CD4-positive, CD25-positive, alpha-beta regulatory T cell (primary cell): Measurements from ENCODE around the gene ITSN2. TPM values are rescaled to one million over a fixed set of nuclear protein-coding genes. Genes with fewer than 3 reads are reported as not detected.
"Not testable (repeated sequence)": the region's sequence is repeated elsewhere in the genome, so short reads cannot be mapped to it uniquely, and the experiment has no call there.

Experiments used
- ATAC-seq, 2 donors: fragments of 150-1000 bp; cut with Tn5 transposase; one replicate each; pipeline ENCODE4 v1.10.0; 2021; ENCODE audit warnings: low read depth in 2 of 2, moderate number of reproducible peaks in 2 of 2, moderate library complexity in 1 of 2
- DNase-seq, 3 donors: peaks; one replicate each; pipeline versions ENCODE4 v3.0.0 to v3.0.0-alpha.2; 2012 to 2022; ENCODE audit warnings: mixed read lengths in 1 of 3
- H3K27ac ChIP-seq: one replicate; pipeline ENCODE4 v1.7.0; 2013; ENCODE audit warnings: mild to moderate bottlenecking, low read length; ENCODE audit not compliant: insufficient read depth, poor library complexity, severe bottlenecking
- H3K27me3 ChIP-seq: one replicate; pipeline ENCODE4 v1.7.0; 2013; ENCODE audit warnings: low read length; ENCODE audit not compliant: control insufficient read depth, insufficient read depth
- H3K36me3 ChIP-seq: one replicate; pipeline ENCODE4 v1.7.0; 2013; ENCODE audit warnings: mild to moderate bottlenecking, low read length, moderate library complexity; ENCODE audit not compliant: control insufficient read depth, insufficient read depth
- H3K4me1 ChIP-seq: 2 replicates; pipeline ENCODE4 v1.7.0; 2013; ENCODE audit warnings: mild to moderate bottlenecking, low read length; ENCODE audit not compliant: insufficient read depth, control insufficient read depth, poor library complexity, severe bottlenecking
- H3K4me3 ChIP-seq: one replicate; pipeline ENCODE4 v1.7.0; 2013; ENCODE audit warnings: low read depth, mild to moderate bottlenecking, low read length, moderate library complexity
- H3K9me3 ChIP-seq, 2 experiments: 1 replicate in 1 of 2; 2 replicates in 1 of 2; pipeline ENCODE4 v1.7.0; 2013; ENCODE audit warnings: low read length in 2 of 2, mild to moderate bottlenecking in 1 of 2, moderate library complexity in 1 of 2; ENCODE audit not compliant: control insufficient read depth in 2 of 2
- H3K27ac Mint-ChIP-seq, 3 donors: one replicate each; pipeline ENCODE4 v1.8.0; 2020 to 2022; ENCODE audit warnings: mild to moderate bottlenecking in 3 of 3, mixed read lengths in 3 of 3, moderate library complexity in 2 of 3
- H3K27me3 Mint-ChIP-seq: one replicate; pipeline ENCODE4 v1.8.0; 2022; ENCODE audit warnings: mild to moderate bottlenecking, mixed read lengths
- H3K36me3 Mint-ChIP-seq: one replicate; pipeline ENCODE4 v1.8.0; 2020; ENCODE audit warnings: mixed read lengths
- H3K4me1 Mint-ChIP-seq, 4 donors: one replicate each; pipeline ENCODE4 v1.8.0; 2020 to 2022; ENCODE audit warnings: mixed read lengths in 4 of 4, mild to moderate bottlenecking in 1 of 4
- H3K4me3 Mint-ChIP-seq, 4 donors: one replicate each; pipeline ENCODE4 v1.8.0; 2020 to 2022; ENCODE audit warnings: mild to moderate bottlenecking in 4 of 4, mixed read lengths in 4 of 4, moderate library complexity in 3 of 4
- H3K9me3 Mint-ChIP-seq, 7 donors: one replicate each; pipeline ENCODE4 v1.8.0; 2020 to 2022; ENCODE audit warnings: mixed read lengths in 7 of 7, mild to moderate bottlenecking in 3 of 7, moderate library complexity in 2 of 7
- polyA plus RNA-seq, 4 donors: library from polyadenylated mRNA; unstranded; fragments of 300-500 nt; fragmentation: Illumina TruSeq; gene quantifications; one replicate each; pipeline ENCODE4 v1.2.3, GENCODE V29; 2021
- total RNA-seq: library from RNA; stranded (reverse); gene quantifications from one replicate; pipeline ENCODE4 v1.2.3, GENCODE V29; 2022

Gene ITSN2
- total and polyA plus RNA-seq, 5 donors from 2014 or later = 54.0 to 115 (median 58.9) TPM

GRCh38 chr2:24342110-24342910 is 18.0 kb downstream of the ITSN2 start:
- Mint-ChIP-seq H3K9me3 (no peaks in the 10 kb centered on the region), H3K4me1 (peaks cover 68 to 92% (median 74%) of the 10 kb centered on the region in 4 donors), H3K36me3 (no peaks in the 10 kb centered on the region), H3K27me3 (no peaks in the 10 kb centered on the region), H3K4me3 (peak overlapping the region in 1 of 4 donors; percentile 48), H3K27ac (peak overlapping the region; percentile 3 to 18 (median 15))
- Histone ChIP-seq H3K4me1 (peaks cover 26% of the 10 kb centered on the region), H3K27ac (no peak overlapping the region), H3K27me3 (no peaks in the 10 kb centered on the region), H3K9me3 (no peaks in the 10 kb centered on the region), H3K4me3 (no peak overlapping the region), H3K36me3 (peaks cover 3% of the 10 kb centered on the region)
- DNase-seq = no peak
- ATAC-seq = no peak

- Mint-ChIP-seq H3K27me3 (no peaks in the 10 kb centered on the region), H3K4me1 (peaks cover 64 to 81% (median 73%) of the 10 kb centered on the region in 4 donors), H3K4me3 (peak overlapping the region in 1 of 4 donors; percentile 71), H3K36me3 (no peaks in the 10 kb centered on the region), H3K9me3 (no peaks in the 10 kb centered on the region), H3K27ac (peak overlapping the region in 1 of 3 donors; percentile 71)
- no peak for ATAC-seq
- Histone ChIP-seq H3K4me1 (peaks cover 17% of the 10 kb centered on the region), H3K36me3 (peaks cover 3% of the 10 kb centered on the region), H3K27ac (no peak overlapping the region), H3K27me3 (no peaks in the 10 kb centered on the region), H3K9me3 (no peaks in the 10 kb centered on the region), H3K4me3 (no peak overlapping the region)
- DNase-seq = no peak
Measured at GRCh38 chr2:24339856-24340262, 20.5 kb downstream of the ITSN2 start.

DNA sequence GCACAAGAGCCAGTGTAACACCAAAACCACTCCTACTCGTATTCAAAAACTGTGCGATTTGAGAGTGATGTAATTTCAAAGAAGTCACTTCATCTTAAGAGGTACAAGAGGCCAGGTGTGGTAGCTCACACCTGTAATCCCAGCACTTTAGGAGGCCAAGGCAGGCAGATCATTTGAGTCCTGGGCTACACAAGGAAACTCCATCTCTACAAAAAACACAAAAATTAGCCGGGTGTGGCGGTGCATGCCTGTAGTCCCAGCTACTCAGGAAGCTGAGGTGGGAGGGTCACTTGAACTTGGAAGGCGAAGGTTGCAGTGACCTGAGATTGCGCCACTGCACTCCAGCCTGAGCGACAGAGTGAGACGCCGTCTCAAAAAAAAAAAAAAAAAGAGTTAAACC is 21.2 kb downstream of the ITSN2 start:
- not testable (repeated sequence) for H3K4me3 ChIP-seq, H3K27me3 ChIP-seq, DNase-seq, H3K36me3 ChIP-seq, H3K9me3 ChIP-seq, H3K9me3 Mint-ChIP-seq, H3K36me3 Mint-ChIP-seq, ATAC-seq, H3K27me3 Mint-ChIP-seq, H3K27ac ChIP-seq
- H3K4me3 Mint-ChIP-seq = peak overlapping the region in 1 of 4 donors; percentile 28
- H3K4me1 ChIP-seq = peaks cover 17% of the 10 kb centered on the region
- peak overlapping the region in 1 of 3 donors; percentile 71 for H3K27ac Mint-ChIP-seq
- peaks cover 63 to 80% (median 71%) of the 10 kb centered on the region in 4 donors for H3K4me1 Mint-ChIP-seq

GRCh38 chr2:24337890-24338289 is 22.4 kb downstream of the ITSN2 start:
- Histone ChIP-seq H3K27ac (no peak overlapping the region), H3K4me1 (peaks cover 8% of the 10 kb centered on the region), H3K9me3 (no peaks in the 10 kb centered on the region), H3K4me3 (no peak overlapping the region), H3K36me3 (peaks cover 3% of the 10 kb centered on the region), H3K27me3 (no peaks in the 10 kb centered on the region)
- no peak for ATAC-seq
- Mint-ChIP-seq H3K27ac (peak overlapping the region in 2 of 3 donors; percentile 27 to 68), H3K9me3 (no peaks in the 10 kb centered on the region), H3K36me3 (no peaks in the 10 kb centered on the region), H3K4me1 (peaks cover 57 to 81% (median 70%) of the 10 kb centered on the region in 4 donors), H3K27me3 (no peaks in the 10 kb centered on the region), H3K4me3 (peak overlapping the region in 1 of 4 donors; percentile 6)
- no peak for DNase-seq

DNA sequence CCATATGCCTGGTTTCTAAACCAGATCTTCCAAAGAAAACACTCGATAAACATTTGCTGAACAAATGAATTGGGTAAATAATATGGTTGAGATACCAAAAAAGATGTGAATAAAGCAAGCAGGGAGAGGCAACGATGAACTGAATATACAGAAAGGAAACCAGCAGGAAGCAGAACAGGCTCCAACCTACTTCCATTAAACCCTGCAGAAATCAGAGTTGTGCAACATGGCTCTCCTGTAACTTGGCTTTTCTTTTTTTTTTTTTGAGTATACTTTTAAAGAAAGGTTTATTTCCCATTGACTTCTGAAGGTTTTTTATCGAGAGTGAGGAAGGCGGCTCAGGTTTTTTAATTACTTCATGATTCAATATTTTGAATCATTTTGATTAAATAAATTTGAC is 23.5 kb downstream of the ITSN2 start:
- Histone ChIP-seq H3K9me3 (no peaks in the 10 kb centered on the region), H3K27me3 (no peaks in the 10 kb centered on the region), H3K4me1 (peaks cover 4% of the 10 kb centered on the region), H3K27ac (no peak overlapping the region), H3K4me3 (no peak overlapping the region), H3K36me3 (peaks cover 3% of the 10 kb centered on the region)
- DNase-seq (no peak), ATAC-seq (no peak)
- H3K27ac Mint-ChIP-seq = peak overlapping the region in 2 of 3 donors; percentile 15 to 64
- H3K4me3 Mint-ChIP-seq = no peak overlapping the region
- H3K36me3 Mint-ChIP-seq = no peaks in the 10 kb centered on the region
- no peaks in the 10 kb centered on the region for H3K27me3 Mint-ChIP-seq
- H3K9me3 Mint-ChIP-seq = no peaks in the 10 kb centered on the region
- peaks cover 55 to 77% (median 66%) of the 10 kb centered on the region in 4 donors for H3K4me1 Mint-ChIP-seq

DNA sequence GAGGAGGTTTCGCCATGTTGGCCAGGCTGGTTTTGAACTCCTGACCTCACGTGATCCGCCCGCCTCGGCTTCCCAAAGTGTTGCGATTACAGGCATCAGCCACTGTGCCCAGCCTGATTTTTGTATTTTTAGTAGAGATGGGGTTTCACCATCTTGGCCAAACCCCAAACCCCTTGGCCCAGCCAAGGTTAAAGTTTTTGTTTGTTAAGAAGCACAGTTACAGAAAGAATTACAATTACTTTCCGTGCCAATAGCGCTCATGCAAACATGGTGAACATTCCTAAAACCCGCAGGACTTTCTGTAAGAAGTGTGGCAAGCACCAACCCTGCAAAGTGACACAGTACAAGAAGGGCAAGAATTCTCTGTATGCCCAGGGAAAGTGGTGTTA is 26.1 kb downstream of the ITSN2 start:
- no peak overlapping the region for H3K4me3 ChIP-seq
- Mint-ChIP-seq H3K36me3 (peaks cover 5% of the 10 kb centered on the region), H3K27me3 (no peaks in the 10 kb centered on the region), H3K4me1 (peaks cover 43 to 71% (median 53%) of the 10 kb centered on the region in 4 donors), H3K9me3 (no peaks in the 10 kb centered on the region), H3K27ac (peak overlapping the region in 2 of 3 donors; percentile 6 to 60), H3K4me3 (no peak overlapping the region)
- no peak for ATAC-seq
- H3K36me3 ChIP-seq = no peaks in the 10 kb centered on the region
- no peak overlapping the region for H3K27ac ChIP-seq
- no peaks in the 10 kb centered on the region for H3K27me3 ChIP-seq
- no peaks in the 10 kb centered on the region for H3K4me1 ChIP-seq
- no peak for DNase-seq
- H3K9me3 ChIP-seq = no peaks in the 10 kb centered on the region

- H3K36me3 ChIP-seq = no peaks in the 10 kb centered on the region
- no peak overlapping the region for H3K4me3 ChIP-seq
- no peak for ATAC-seq
- peak overlapping the region in 2 of 4 donors; percentile 26 to 46 for H3K4me3 Mint-ChIP-seq
- H3K27ac Mint-ChIP-seq = peak overlapping the region in 1 of 3 donors; percentile 60
- H3K9me3 Mint-ChIP-seq = no peaks in the 10 kb centered on the region
- no peak for DNase-seq
- no peaks in the 10 kb centered on the region for H3K4me1 ChIP-seq
- H3K4me1 Mint-ChIP-seq = peaks cover 31 to 68% (median 45%) of the 10 kb centered on the region in 4 donors
- H3K27me3 Mint-ChIP-seq = no peaks in the 10 kb centered on the region
- no peaks in the 10 kb centered on the region for H3K9me3 ChIP-seq
- H3K36me3 Mint-ChIP-seq = peaks cover 5% of the 10 kb centered on the region
- no peak overlapping the region for H3K27ac ChIP-seq
- no peaks in the 10 kb centered on the region for H3K27me3 ChIP-seq
Measured at GRCh38 chr2:24332791-24333540, 27.4 kb downstream of the ITSN2 start.
